ENCODE data around the gene BTBD9.

- TF ChIP-seq CTCF (IDR thresholded peaks at IDR 0.05; ENCODE audit: poor library complexity), result no peak
- no peak for TF ChIP-seq EZH2phosphoT487 (IDR thresholded peaks at IDR 0.05; ENCODE audit: low read depth, severe bottlenecking, unreplicated experiment)
- no peak for TF ChIP-seq EZH2 (IDR thresholded peaks at IDR 0.05; ENCODE audit: borderline replicate concordance)
Measured at GRCh38 chr6:38517005-38517404, 122.7 kb downstream of the BTBD9 start.

All from hepatocyte (in vitro differentiated cells).